Measurements from ENCODE around the gene PIK3C2A. TPM values are rescaled to one million over a fixed set of nuclear protein-coding genes. Genes with fewer than 3 reads are reported as not detected.

Gene PIK3C2A
- total RNA-seq, 3 donors from 2014 or later: 81.0 to 86.3 (median 83.4) TPM

DNA sequence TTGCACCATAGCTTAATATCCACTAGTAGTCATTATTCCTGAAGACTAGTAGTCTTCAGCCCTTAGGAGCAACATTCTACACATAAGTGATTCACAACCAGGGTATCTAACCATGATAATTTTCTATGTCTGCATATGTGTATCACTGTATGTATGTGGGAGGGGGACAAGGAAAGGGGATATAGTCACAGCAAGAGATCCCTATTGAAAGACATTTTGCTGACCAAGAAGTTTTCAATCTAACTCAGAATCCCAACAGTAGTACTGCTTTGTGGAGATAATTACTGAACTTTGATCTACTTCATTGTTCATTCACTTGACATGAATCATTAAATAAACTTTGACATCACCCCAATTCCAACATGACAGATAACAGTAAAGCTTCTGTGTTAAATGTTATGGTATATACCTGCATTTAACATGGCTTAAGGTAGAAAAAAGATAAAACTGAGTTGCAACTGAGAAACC lies 10.3 kb downstream of the PIK3C2A start:
- intact Hi-C loops (cut with DNase I; ENCODE audit: low total_unique reads): no loop called here

DNA sequence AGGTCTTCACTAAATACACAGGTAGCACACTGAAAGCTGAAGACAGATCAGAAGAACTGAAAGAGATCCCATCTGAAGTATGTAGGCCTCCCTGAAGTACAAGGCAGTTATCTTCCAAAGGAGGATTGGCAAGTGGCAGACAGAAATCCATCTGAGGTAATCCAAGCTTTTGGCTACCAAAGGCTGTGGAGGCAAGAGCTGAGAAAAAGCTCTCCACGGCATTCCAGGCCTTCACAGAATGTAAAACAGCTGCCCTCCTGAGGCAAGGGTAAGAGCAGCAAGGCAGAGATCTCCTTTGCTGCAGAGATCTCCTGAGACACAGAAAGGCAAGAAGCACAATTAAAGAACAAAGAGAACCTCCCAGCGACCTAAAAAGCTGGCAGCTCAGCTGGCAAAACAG lies 19.1 kb downstream of the PIK3C2A start:
- TF ChIP-seq POLR2A (IDR thresholded peaks at IDR 0.05): no peak
- TF ChIP-seq POLR2AphosphoS5 (IDR thresholded peaks at IDR 0.05): no peak
- TF ChIP-seq, protein P1, sequence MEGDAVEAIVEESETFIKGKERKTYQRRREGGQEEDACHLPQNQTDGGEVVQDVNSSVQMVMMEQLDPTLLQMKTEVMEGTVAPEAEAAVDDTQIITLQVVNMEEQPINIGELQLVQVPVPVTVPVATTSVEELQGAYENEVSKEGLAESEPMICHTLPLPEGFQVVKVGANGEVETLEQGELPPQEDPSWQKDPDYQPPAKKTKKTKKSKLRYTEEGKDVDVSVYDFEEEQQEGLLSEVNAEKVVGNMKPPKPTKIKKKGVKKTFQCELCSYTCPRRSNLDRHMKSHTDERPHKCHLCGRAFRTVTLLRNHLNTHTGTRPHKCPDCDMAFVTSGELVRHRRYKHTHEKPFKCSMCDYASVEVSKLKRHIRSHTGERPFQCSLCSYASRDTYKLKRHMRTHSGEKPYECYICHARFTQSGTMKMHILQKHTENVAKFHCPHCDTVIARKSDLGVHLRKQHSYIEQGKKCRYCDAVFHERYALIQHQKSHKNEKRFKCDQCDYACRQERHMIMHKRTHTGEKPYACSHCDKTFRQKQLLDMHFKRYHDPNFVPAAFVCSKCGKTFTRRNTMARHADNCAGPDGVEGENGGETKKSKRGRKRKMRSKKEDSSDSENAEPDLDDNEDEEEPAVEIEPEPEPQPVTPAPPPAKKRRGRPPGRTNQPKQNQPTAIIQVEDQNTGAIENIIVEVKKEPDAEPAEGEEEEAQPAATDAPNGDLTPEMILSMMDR (IDR thresholded peaks at IDR 0.05): no peak
- no peaks in the 10 kb centered on the region for H3K36me3 ChIP-seq
- intact Hi-C loops (cut with DNase I; ENCODE audit: low total_unique reads): no loop called here

More for the DNA sequence above, 10.3 kb downstream of the PIK3C2A start:
- DNase-seq (ENCODE audit: low spot score in 2 of 2): no peak
- no peak overlapping the region for H3K27ac ChIP-seq
- no peaks in the 10 kb centered on the region for H3K4me1 ChIP-seq
- no peaks in the 10 kb centered on the region for H3K36me3 ChIP-seq
- H3K9me3 ChIP-seq: no peaks in the 10 kb centered on the region
- H3K4me3 ChIP-seq: no peak overlapping the region
- TF ChIP-seq POLR2A (IDR thresholded peaks at IDR 0.05) (no peak), POLR2AphosphoS5 (IDR thresholded peaks at IDR 0.05) (no peak)
- TF ChIP-seq, protein P1 (IDR thresholded peaks at IDR 0.05): no peak
- H3K27me3 ChIP-seq: no peaks in the 10 kb centered on the region

DNA sequence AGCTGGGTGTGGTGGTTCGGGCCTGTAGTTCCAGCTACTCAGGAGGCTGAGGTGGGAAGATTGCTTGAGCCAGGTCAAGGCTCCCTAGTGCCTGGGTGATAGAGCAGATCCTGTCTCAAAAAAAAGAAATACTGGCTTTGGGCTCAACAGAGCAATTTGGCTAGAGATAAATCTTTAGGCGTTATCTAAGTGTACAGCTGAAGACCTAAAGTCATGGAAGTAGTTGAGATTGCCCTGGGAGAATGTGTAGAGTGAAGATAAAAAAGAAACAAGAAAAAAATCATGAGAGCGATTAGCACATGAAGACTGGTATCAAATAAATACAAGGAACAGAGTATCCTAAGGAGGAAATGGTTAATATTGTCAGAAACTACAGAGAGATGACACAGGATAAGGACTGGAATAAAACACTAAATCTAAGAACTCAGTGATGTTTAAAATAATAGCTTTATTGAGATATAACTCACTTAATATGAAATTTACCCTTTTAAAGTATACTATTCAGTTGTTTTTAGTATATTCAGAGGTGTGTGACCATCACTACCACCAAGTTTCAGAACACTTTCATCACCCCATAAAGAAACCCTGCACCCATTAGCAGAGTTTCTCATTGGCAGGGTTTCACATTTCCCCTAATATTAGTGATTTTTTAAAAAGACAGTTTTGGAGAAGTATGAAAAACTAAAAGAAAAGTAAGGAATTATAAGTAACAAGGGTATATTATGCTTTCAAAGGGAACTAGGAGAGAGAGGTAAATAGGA lies 20.7 kb downstream of the PIK3C2A start:
- no peak overlapping the region for H3K4me3 ChIP-seq
- intact Hi-C loops (cut with DNase I; ENCODE audit: low total_unique reads): no loop called here
- TF ChIP-seq, protein P1 (IDR thresholded peaks at IDR 0.05): no peak
- TF ChIP-seq POLR2AphosphoS5 (IDR thresholded peaks at IDR 0.05): no peak
- no peak for TF ChIP-seq POLR2A (IDR thresholded peaks at IDR 0.05)
- no peaks in the 10 kb centered on the region for H3K27me3 ChIP-seq
- H3K27ac ChIP-seq: no peak overlapping the region
- H3K9me3 ChIP-seq: no peaks in the 10 kb centered on the region
- H3K4me1 ChIP-seq: no peaks in the 10 kb centered on the region
- H3K36me3 ChIP-seq: no peaks in the 10 kb centered on the region
- DNase-seq (ENCODE audit: low spot score in 2 of 2): no peak

More for the DNA sequence above, 19.1 kb downstream of the PIK3C2A start:
- DNase-seq (ENCODE audit: low spot score in 2 of 2): no peak
- H3K9me3 ChIP-seq: no peaks in the 10 kb centered on the region
- H3K27me3 ChIP-seq: no peaks in the 10 kb centered on the region
- no peaks in the 10 kb centered on the region for H3K4me1 ChIP-seq
- no peak overlapping the region for H3K27ac ChIP-seq
- H3K4me3 ChIP-seq: no peak overlapping the region

DNA sequence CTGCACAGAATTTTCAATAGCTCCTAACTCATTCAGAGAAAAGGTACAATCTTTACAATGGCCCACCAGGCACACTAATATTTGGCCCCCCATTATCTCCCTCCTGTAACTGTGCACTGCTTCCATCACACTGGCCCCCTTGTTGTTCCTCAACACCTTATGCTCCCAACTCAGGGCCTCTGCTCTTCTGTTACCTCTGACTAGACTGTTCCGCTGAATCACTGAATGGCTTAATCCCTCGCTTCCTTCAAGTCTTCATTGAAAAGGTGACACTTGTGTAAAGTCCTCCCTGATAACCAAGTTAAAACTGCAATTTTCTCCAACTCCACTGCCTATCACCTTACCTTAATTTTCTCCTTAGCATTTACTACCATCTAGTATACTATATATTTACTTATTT lies 21.8 kb downstream of the PIK3C2A start:
- Histone ChIP-seq H3K9me3 (no peaks in the 10 kb centered on the region), H3K4me3 (no peak overlapping the region), H3K4me1 (no peaks in the 10 kb centered on the region), H3K27me3 (no peaks in the 10 kb centered on the region), H3K27ac (no peak overlapping the region), H3K36me3 (no peaks in the 10 kb centered on the region)
- TF ChIP-seq POLR2A (IDR thresholded peaks at IDR 0.05): no peak
- TF ChIP-seq, protein P1 (IDR thresholded peaks at IDR 0.05): no peak
- TF ChIP-seq POLR2AphosphoS5 (IDR thresholded peaks at IDR 0.05): no peak
- DNase-seq (ENCODE audit: low spot score in 2 of 2): no peak
- intact Hi-C loops (cut with DNase I; ENCODE audit: low total_unique reads): no loop called here

DNA sequence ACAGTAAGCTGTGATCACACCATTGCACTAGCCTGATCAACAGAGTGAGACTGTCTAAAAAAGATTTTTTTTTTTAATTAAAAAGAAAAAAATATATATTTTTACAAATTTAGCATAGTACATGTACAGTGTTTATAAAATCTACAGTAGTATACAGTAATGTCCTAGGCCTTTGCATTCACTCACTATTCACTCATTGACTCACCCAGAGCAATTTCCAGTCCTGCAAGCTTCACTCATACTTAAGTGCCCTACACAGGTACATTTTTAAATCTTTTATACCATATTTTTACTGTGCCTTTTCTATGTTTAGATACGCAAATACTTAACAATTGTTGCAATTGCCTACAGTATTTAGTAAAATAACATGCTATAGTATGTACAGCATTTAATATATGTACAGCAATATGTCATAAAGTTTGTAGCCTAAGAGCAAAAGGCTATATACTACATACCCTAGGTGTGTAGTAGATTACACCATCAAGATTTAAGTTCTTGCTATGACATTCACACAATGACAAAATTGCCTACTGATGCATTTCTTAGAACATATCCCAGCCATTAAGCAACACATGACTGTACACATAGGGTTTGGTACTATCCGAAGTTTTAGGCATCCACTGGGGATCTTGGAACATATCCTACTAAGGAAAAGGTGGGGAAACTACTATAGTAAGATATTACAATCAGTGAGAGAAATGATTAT lies 22.8 kb downstream of the PIK3C2A start:
- no peaks in the 10 kb centered on the region for H3K9me3 ChIP-seq
- DNase-seq (ENCODE audit: low spot score in 2 of 2): no peak
- H3K4me3 ChIP-seq: no peak overlapping the region
- TF ChIP-seq POLR2AphosphoS5 (IDR thresholded peaks at IDR 0.05) (no peak), POLR2A (IDR thresholded peaks at IDR 0.05) (no peak)
- TF ChIP-seq, protein P1 (IDR thresholded peaks at IDR 0.05): no peak
- H3K27ac ChIP-seq: no peak overlapping the region
- H3K36me3 ChIP-seq: no peaks in the 10 kb centered on the region
- H3K27me3 ChIP-seq: no peaks in the 10 kb centered on the region
- no peaks in the 10 kb centered on the region for H3K4me1 ChIP-seq
- intact Hi-C loops (cut with DNase I; ENCODE audit: low total_unique reads): no loop called here

Data from breast epithelium (tissue), 4 donors.